Astrocyte of the cerebellum (primary cell): ENCODE data around the gene ZNF423.

Source experiments
- DNase-seq: peaks from one replicate; pipeline ENCODE4 v3.0.0-alpha.2; 2011; ENCODE audit warnings: low read depth
- H3K4me3 ChIP-seq: 2 replicates; pipeline ENCODE4 v1.5.1; 2011; ENCODE audit warnings: mild to moderate bottlenecking, low read depth, low read length, moderate library complexity
- in situ Hi-C: cut with HindIII; loops from 2 replicates; pipeline ENCODE4 v1.10.0; 2017; ENCODE audit warnings: low sequenced_read_pairs
- TF ChIP-seq, protein P1 (sequence below): IDR thresholded peaks from 2 replicates; pipeline ENCODE4 v1.5.1; 2012; ENCODE audit warnings: low read length, low read depth, moderate library complexity, mild to moderate bottlenecking; ENCODE audit errors: missing control alignments

Gene ZNF423

DNA sequence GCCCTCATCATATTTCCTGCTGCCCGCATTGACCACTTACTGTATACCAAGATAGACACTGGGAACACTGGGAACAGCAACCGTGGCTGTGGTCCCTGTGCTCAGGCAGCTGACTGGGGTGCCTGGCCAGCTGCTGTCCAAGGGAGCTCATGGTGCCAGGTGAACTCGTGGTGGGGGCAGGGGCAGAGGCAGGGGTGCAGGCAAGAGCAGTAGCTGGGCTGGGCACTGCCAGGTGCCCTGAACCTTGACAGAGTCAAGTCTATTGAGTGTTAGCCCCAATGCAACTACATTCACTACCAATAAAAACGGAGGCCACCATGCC is 279.8 kb downstream of the ZNF423 start:
- no peak for DNase-seq
- in situ Hi-C loops, result no loop called here
- TF ChIP-seq, protein P1, sequence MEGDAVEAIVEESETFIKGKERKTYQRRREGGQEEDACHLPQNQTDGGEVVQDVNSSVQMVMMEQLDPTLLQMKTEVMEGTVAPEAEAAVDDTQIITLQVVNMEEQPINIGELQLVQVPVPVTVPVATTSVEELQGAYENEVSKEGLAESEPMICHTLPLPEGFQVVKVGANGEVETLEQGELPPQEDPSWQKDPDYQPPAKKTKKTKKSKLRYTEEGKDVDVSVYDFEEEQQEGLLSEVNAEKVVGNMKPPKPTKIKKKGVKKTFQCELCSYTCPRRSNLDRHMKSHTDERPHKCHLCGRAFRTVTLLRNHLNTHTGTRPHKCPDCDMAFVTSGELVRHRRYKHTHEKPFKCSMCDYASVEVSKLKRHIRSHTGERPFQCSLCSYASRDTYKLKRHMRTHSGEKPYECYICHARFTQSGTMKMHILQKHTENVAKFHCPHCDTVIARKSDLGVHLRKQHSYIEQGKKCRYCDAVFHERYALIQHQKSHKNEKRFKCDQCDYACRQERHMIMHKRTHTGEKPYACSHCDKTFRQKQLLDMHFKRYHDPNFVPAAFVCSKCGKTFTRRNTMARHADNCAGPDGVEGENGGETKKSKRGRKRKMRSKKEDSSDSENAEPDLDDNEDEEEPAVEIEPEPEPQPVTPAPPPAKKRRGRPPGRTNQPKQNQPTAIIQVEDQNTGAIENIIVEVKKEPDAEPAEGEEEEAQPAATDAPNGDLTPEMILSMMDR, result no peak
- H3K4me3 ChIP-seq, result no peak overlapping the region

DNA sequence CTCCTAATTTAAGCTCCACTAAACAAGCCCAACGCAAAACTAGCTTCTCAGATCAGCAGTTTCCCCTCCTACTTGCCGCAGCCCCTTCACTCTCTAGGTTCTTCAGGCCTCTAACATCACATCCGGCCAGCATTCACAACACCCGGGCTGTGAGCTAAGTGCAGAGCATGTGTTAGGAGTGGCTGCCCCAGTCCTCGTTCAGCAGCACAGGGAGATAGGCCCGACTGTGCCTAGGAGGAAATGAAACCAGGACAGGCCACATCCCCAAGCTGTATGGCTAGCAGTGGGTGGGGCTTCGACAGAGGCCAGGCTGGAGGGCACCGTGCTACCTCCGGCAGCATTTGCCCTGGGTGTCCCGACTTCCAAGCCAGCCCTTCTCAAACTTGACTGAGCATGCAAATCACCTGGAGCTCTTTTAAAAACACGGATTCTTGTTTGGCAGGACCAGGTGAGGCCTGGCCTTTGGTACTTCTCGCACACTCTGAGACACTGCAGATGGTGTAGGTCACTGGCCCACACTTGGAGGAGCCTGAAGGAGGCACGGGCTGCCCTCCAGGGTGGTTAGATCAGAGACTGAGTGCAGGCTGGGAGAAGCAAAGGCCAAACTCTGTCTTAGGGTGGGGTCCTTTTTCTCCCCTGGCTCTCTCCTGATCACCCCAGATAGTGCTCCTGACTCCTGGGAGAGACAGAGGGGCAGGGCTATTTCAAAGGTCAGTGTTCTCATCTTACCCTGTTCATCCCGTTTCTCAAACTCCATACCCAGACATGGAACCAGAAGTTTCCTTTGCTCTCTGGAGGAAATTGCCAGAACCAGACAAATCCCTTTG is 280.4 kb downstream of the ZNF423 start:
- no peak overlapping the region for H3K4me3 ChIP-seq
- DNase-seq, result no peak
- TF ChIP-seq, protein P1, result no peak
- in situ Hi-C loops, result no loop called here

DNA sequence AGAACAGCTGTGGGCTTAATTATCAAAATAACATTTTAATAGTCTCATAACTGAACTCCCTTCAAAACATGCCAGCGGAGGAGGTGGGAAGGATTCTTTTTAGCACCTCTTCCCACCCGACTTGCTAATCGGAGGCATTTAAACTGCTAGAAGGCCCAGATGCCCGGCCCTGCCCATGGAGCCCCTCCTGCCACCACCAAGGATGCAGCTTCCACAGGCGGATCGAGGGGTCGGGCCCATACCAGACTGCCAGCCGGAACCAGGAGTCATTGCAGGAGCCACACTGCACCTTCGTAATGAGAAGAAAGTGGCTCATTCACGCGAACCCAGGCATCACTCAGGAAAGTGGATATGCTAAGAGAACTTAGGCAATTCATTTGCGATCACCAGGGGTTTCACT is 281.1 kb downstream of the ZNF423 start:
- TF ChIP-seq, protein P1, result no peak
- in situ Hi-C loops, result no loop called here
- H3K4me3 ChIP-seq, result no peak overlapping the region
- DNase-seq, result no peak

DNA sequence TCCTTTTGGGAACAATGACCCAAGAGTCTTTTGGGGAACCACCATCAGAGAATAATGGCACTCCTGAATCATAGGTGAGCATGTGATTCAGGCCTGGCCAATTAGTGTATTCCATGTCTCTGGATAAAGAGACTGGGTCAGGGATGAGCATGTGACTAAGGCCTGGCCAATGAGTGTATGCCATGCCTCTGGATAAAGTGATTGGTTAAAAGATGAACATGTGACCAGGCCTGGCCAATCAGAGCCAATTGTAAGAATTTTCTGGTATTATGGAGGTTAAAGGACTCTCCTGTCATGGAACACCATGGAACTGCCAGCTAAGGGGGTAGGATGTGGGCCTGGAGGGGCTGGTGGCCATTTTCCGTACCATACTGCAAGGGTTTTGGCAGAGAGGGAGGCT is 288.0 kb downstream of the ZNF423 start:
- no peak for DNase-seq
- TF ChIP-seq, protein P1, result no peak
- in situ Hi-C loops, result no loop called here
- no peak overlapping the region for H3K4me3 ChIP-seq

DNA sequence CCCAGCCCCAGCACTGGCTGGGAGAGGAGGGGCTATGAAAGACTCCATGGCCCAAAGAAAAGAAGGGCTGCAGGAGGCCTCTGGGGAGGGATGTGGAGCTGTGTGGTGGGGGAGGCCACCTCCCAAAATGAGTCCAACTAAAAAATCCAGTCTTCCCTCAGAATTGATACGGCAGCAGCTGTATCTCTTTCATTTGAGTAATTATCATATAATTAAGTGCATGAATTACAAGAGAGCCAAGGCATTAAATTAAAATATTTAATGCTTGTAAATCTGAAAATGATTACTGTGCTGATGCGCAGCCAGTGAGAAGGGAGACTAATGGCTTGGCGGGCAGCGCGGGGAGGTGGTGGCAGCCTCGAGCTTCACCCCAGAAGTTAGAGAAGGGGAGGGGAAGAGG is 289.5 kb downstream of the ZNF423 start:
- DNase-seq, result no peak
- no peak overlapping the region for H3K4me3 ChIP-seq
- in situ Hi-C loops, result no loop called here
- TF ChIP-seq, protein P1, result no peak

DNA sequence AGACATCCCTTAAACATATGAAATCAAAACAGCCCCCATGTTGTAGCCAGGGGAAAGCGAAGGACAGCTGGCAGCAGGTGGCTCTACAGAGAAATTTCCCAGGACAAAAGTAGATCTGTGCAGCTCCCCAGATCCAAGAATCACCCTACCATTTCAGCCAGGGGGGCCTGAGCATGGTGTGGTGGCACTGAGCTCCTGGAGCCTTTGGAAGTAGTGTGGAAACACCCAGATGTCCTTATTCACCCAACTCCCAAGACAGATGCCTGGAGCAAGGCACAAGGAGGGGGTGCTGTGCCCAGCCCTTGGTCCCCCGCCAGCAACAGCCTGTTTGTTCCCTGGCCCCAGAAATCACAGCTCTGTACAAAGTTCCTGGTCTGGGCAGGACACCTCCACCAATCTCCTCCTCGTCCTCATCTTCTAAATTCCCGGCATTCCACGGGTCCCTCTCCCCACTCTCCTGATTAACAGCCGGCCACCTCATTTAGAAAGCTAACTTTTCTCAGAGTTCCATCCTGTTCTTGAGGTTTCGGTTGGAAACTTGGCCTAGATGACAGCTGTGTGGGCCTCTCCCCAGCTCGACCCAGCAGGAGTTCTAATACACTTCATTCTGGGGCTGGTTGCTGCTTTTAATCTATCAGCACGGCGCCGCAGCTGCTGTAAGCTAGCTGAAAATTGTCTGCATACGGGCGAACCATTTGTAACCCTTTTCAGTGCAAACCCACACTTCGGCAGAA is 291.2 kb downstream of the ZNF423 start:
- H3K4me3 ChIP-seq, result no peak overlapping the region
- peak; percentile 80 for DNase-seq
- in situ Hi-C loops, result no loop called here
- TF ChIP-seq, protein P1, result no peak
